H9 (cell line): ENCODE measurements around the gene RNF148. TPM values are rescaled to one million over a fixed set of nuclear protein-coding genes. Genes with fewer than 3 reads are reported as not detected.

ENCODE experiments used
- DNase-seq: peaks from one replicate; pipeline ENCODE4 v3.0.0-alpha.2; 2017
- H2AFZ ChIP-seq: one replicate; pipeline ENCODE4 v1.6.1; 2013; ENCODE audit warnings: mild to moderate bottlenecking, low read length, control low read depth, moderate library complexity
- H2AK5ac ChIP-seq: 2 replicates; pipeline ENCODE4 v1.6.1; 2013; ENCODE audit warnings: low read length, control low read depth, mixed read lengths; ENCODE audit not compliant: insufficient read length
- H2BK120ac ChIP-seq: one replicate; pipeline ENCODE4 v1.6.1; 2013; ENCODE audit warnings: low read depth, mild to moderate bottlenecking, low read length, control low read depth, inconsistent platforms; ENCODE audit not compliant: poor library complexity, severe bottlenecking
- H2BK12ac ChIP-seq: 2 replicates; pipeline ENCODE4 v1.6.1; 2013; ENCODE audit warnings: low read length, control low read depth, mixed read lengths, low read depth; ENCODE audit not compliant: insufficient read length
- H2BK15ac ChIP-seq: 2 replicates; pipeline ENCODE4 v1.6.1; 2013; ENCODE audit warnings: low read depth, low read length, control low read depth
- H2BK20ac ChIP-seq: one replicate; pipeline ENCODE4 v1.6.1; 2013; ENCODE audit warnings: low read depth, mild to moderate bottlenecking, low read length, control low read depth, inconsistent platforms; ENCODE audit not compliant: poor library complexity, severe bottlenecking
- H2BK5ac ChIP-seq: 2 replicates; pipeline ENCODE4 v1.6.1; 2013; ENCODE audit warnings: low read length, control low read depth, mixed read lengths; ENCODE audit not compliant: insufficient read length
- H3K14ac ChIP-seq: 2 replicates; pipeline ENCODE4 v1.6.1; 2013; ENCODE audit warnings: low read length, control low read depth; ENCODE audit not compliant: insufficient read depth
- H3K18ac ChIP-seq: 2 replicates; pipeline ENCODE4 v1.6.1; 2013; ENCODE audit warnings: low read depth, mild to moderate bottlenecking, mixed read lengths, low read length, control low read depth; ENCODE audit not compliant: insufficient read length
- H3K23ac ChIP-seq: 2 replicates; pipeline ENCODE4 v1.6.1; 2013; ENCODE audit warnings: low read length, control low read depth, mixed read lengths, low read depth; ENCODE audit not compliant: insufficient read length
- H3K23me2 ChIP-seq: 2 replicates; pipeline ENCODE4 v1.6.1; 2013; ENCODE audit warnings: low read depth, mild to moderate bottlenecking, mixed read lengths, low read length, control low read depth; ENCODE audit not compliant: insufficient read length, poor library complexity, severe bottlenecking
- H3K27ac ChIP-seq: 2 replicates; pipeline ENCODE4 v1.5.1; 2013; ENCODE audit warnings: low read length, control low read depth, mixed read lengths, low read depth; ENCODE audit not compliant: insufficient read length
- H3K27me3 ChIP-seq: 2 replicates; pipeline ENCODE4 v1.6.1; 2013; ENCODE audit warnings: low read length, control low read depth, inconsistent platforms; ENCODE audit not compliant: insufficient read depth
- H3K4ac ChIP-seq: 2 replicates; pipeline ENCODE4 v1.6.1; 2013; ENCODE audit warnings: low read depth, mild to moderate bottlenecking, control low read depth, inconsistent platforms, low read length, moderate library complexity
- H3K4me1 ChIP-seq: 2 replicates; pipeline ENCODE4 v1.6.1; 2013; ENCODE audit warnings: low read length, control low read depth, inconsistent platforms; ENCODE audit not compliant: insufficient read depth
- H3K4me2 ChIP-seq: 2 replicates; pipeline ENCODE4 v1.6.1; 2013; ENCODE audit warnings: low read length, control low read depth, mixed read lengths; ENCODE audit not compliant: insufficient read length, insufficient read depth
- H3K56ac ChIP-seq: 2 replicates; pipeline ENCODE4 v1.6.1; 2013; ENCODE audit warnings: low read depth, mild to moderate bottlenecking, mixed read lengths, low read length, control low read depth; ENCODE audit not compliant: insufficient read length
- H3K79me1 ChIP-seq: 2 replicates; pipeline ENCODE4 v1.6.1; 2013; ENCODE audit warnings: low read depth, mild to moderate bottlenecking, moderate library complexity, low read length, control low read depth, inconsistent platforms; ENCODE audit not compliant: insufficient read depth, poor library complexity, severe bottlenecking
- H3K79me2 ChIP-seq: 2 replicates; pipeline ENCODE4 v1.6.1; 2013; ENCODE audit warnings: low read length, control low read depth, inconsistent platforms; ENCODE audit not compliant: insufficient read depth
- H3K9ac ChIP-seq: 2 replicates; pipeline ENCODE4 v1.6.1; 2013; ENCODE audit warnings: low read length, control low read depth, mixed read lengths; ENCODE audit not compliant: insufficient read length; ENCODE audit errors: extremely low read depth
- H3K9me3 ChIP-seq: one replicate; pipeline ENCODE4 v1.6.1; 2013; ENCODE audit warnings: low read depth, low read length, inconsistent platforms; ENCODE audit not compliant: control insufficient read depth
- H3T11ph ChIP-seq: one replicate; pipeline ENCODE4 v1.6.1; 2013; ENCODE audit warnings: mild to moderate bottlenecking, low read length, control low read depth, inconsistent platforms
- H4K20me1 ChIP-seq: one replicate; pipeline ENCODE4 v1.6.1; 2013; ENCODE audit not compliant: control insufficient read depth, insufficient read length, insufficient read depth
- H4K5ac ChIP-seq: 2 replicates; pipeline ENCODE4 v1.6.1; 2013; ENCODE audit warnings: low read depth, mild to moderate bottlenecking, mixed read lengths, low read length, control low read depth; ENCODE audit not compliant: insufficient read length
- H4K8ac ChIP-seq: replicated peaks from 2 replicates; pipeline ENCODE4 v1.6.1; 2013; ENCODE audit warnings: low read length, control low read depth, mixed read lengths, low read depth; ENCODE audit not compliant: insufficient read length
- H4K91ac ChIP-seq: 2 replicates; pipeline ENCODE4 v1.6.1; 2013; ENCODE audit warnings: low read depth, mild to moderate bottlenecking, moderate library complexity, mixed read lengths, low read length, control low read depth; ENCODE audit not compliant: insufficient read length
- H3K27ac Mint-ChIP-seq, 3 experiments: 2 replicates in 2 of 3; 3 replicates in 1 of 3; pipeline ENCODE4 v1.8.0; 2020 to 2021; ENCODE audit warnings: mixed read lengths in 3 of 3, mild to moderate bottlenecking in 1 of 3, moderate library complexity in 1 of 3
- H3K27me3 Mint-ChIP-seq: 2 replicates; pipeline ENCODE4 v1.8.0; 2021; ENCODE audit warnings: low read depth, mild to moderate bottlenecking, moderate library complexity, mixed read lengths
- H3K36me3 Mint-ChIP-seq, 3 experiments: 2 replicates in 2 of 3; 3 replicates in 1 of 3; pipeline ENCODE4 v1.8.0; 2020 to 2021; ENCODE audit warnings: low read depth in 3 of 3, mixed read lengths in 3 of 3; ENCODE audit not compliant: insufficient read depth in 1 of 3
- H3K4me1 Mint-ChIP-seq, 2 experiments: 2 replicates each; pipeline ENCODE4 v1.8.0; 2020; ENCODE audit warnings: mixed read lengths in 2 of 2
- H3K4me3 Mint-ChIP-seq, 2 experiments: 2 replicates in 1 of 2; 3 replicates in 1 of 2; pipeline ENCODE4 v1.8.0; 2020 to 2021; ENCODE audit warnings: mild to moderate bottlenecking in 2 of 2, mixed read lengths in 2 of 2, moderate library complexity in 1 of 2
- H3K9me3 Mint-ChIP-seq, 2 experiments: 2 replicates in 1 of 2; 3 replicates in 1 of 2; pipeline ENCODE4 v1.8.0; 2020; ENCODE audit warnings: mild to moderate bottlenecking in 2 of 2, mixed read lengths in 2 of 2, moderate library complexity in 1 of 2
- CTCF ChIP-seq: fragments of 200-600 bp; sonication (generic); conservative IDR thresholded peaks from 3 replicates; pipeline ENCODE4 v1.8.0; 2021; ENCODE audit warnings: antibody characterized with exemption, mild to moderate bottlenecking
- WGBS: extraction: QIAGEN DNeasy Blood & Tissue Kit; methylation state at CpG from one replicate; pipeline ENCODE4 v1.1.7; 2013; ENCODE audit warnings: missing lambda C conversion rate, low lambda C conversion rate, mixed read lengths; ENCODE audit not compliant: insufficient read length; ENCODE audit errors: extremely low coverage; 5-methylcytosine and 5-hydroxymethylcytosine counted together
- total RNA-seq: library from RNA; stranded (reverse); gene quantifications from 2 replicates; pipeline ENCODE4 v1.2.1, GENCODE V29; 2021

The RNF148 gene
- total RNA-seq, 1 experiment from 2014 or later = 0.39 TPM

- Mint-ChIP-seq H3K27me3 (no peaks in the 10 kb centered on the region), H3K4me3 (no peak overlapping the region), H3K9me3 (peaks cover 0 to 8% of the 10 kb centered on the region in 2 experiments; a peak in 2 of 5 replicates), H3K4me1 (peaks cover 4 to 5% of the 10 kb centered on the region in 2 experiments; a peak in 3 of 4 replicates), H3K36me3 (peaks cover 0 to 6% (median 5%) of the 10 kb centered on the region in 3 experiments; a peak in 5 of 7 replicates), H3K27ac (peak overlapping the region in 2 of 3 experiments; percentile 82 to 94; a peak in 2 of 7 replicates)
- H3K79me1 ChIP-seq = no peaks in the 10 kb centered on the region
- no peak overlapping the region for H3K23ac ChIP-seq
- TF ChIP-seq CTCF = no peak
- WGBS = no CpG with 5 or more reads among the region's 4 CpGs
- no peak overlapping the region for H3K9ac ChIP-seq
- no peak overlapping the region for H3K27ac ChIP-seq
- no peaks in the 10 kb centered on the region for H4K20me1 ChIP-seq
- no peaks in the 10 kb centered on the region for H3K79me2 ChIP-seq
- no peak overlapping the region for H2BK5ac ChIP-seq
- no peak for DNase-seq
- H2BK120ac ChIP-seq = no peak overlapping the region
- no peak overlapping the region for H4K5ac ChIP-seq
- no peak overlapping the region for H2AK5ac ChIP-seq
- no peak overlapping the region for H2BK20ac ChIP-seq
- no peak overlapping the region for H2BK15ac ChIP-seq
- H3K27me3 ChIP-seq = no peaks in the 10 kb centered on the region
- no peak overlapping the region for H3K14ac ChIP-seq
- no peaks in the 10 kb centered on the region for H3K4me1 ChIP-seq
- no peak overlapping the region for H2BK12ac ChIP-seq
- H3K18ac ChIP-seq = no peak overlapping the region
- no peak overlapping the region for H4K8ac ChIP-seq
- H2AFZ ChIP-seq = no peak overlapping the region
- no peak overlapping the region for H3K4me2 ChIP-seq
- H3K4ac ChIP-seq = no peak overlapping the region
- H3K9me3 ChIP-seq = no peaks in the 10 kb centered on the region
- no peak overlapping the region for H4K91ac ChIP-seq
- no peak overlapping the region for H3T11ph ChIP-seq
- H3K56ac ChIP-seq = no peak overlapping the region
- no peaks in the 10 kb centered on the region for H3K23me2 ChIP-seq
These were observed 49.8 kb downstream of the RNF148 start for GRCh38 chr7:122652876-122653275.

Other genes with a start within 250 kb of the RNF148 start
- gene RNF133, start 3.8 kb downstream of the RNF148 start, total RNA-seq = 0.20 and 0.31 TPM in 2 replicates
- 7.1 and 8.1 TPM in 2 replicates for gene CADPS2, start 183.5 kb upstream of the RNF148 start, total RNA-seq